Measurements from ENCODE around the gene OBSL1.

DNA sequence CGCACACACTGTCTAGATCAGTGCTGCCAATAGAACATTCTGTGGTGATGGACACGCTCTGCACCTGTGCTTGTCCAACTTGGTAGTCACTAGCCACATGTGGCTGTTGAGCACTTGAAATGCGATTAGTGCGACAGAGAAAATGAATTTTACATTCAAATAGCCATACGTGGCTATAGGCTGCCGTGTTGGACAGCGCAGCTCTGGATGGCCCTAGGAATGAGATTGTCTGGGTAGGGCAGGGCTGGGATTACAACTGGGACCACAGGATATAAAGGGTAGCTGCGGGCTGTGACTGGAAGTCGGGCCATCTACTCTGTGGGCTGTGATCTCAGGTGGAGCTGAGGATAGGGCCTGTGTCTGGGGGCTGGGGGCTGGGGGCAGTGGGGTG, 51.8 kb downstream of the OBSL1 start:
- TF ChIP-seq, protein P1, sequence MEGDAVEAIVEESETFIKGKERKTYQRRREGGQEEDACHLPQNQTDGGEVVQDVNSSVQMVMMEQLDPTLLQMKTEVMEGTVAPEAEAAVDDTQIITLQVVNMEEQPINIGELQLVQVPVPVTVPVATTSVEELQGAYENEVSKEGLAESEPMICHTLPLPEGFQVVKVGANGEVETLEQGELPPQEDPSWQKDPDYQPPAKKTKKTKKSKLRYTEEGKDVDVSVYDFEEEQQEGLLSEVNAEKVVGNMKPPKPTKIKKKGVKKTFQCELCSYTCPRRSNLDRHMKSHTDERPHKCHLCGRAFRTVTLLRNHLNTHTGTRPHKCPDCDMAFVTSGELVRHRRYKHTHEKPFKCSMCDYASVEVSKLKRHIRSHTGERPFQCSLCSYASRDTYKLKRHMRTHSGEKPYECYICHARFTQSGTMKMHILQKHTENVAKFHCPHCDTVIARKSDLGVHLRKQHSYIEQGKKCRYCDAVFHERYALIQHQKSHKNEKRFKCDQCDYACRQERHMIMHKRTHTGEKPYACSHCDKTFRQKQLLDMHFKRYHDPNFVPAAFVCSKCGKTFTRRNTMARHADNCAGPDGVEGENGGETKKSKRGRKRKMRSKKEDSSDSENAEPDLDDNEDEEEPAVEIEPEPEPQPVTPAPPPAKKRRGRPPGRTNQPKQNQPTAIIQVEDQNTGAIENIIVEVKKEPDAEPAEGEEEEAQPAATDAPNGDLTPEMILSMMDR (conservative IDR thresholded peaks at IDR 0.05; ENCODE audit: low read depth, low read length): no peak
- no peak for TF ChIP-seq EZH2 (IDR thresholded peaks at IDR 0.05; ENCODE audit: borderline replicate concordance, low read depth, low read length, poor library complexity, severe bottlenecking)
